Stimulated activated CD8-positive, alpha-beta memory T cell treated with anti-CD3 and anti-CD28 coated beads, Interleukin-4, amount 100 ng/mL, for 1 hour (primary cell): ENCODE measurements around the gene KLF17.

Source experiments
- DNase-seq, 2 donors: peaks; one replicate each; pipeline ENCODE4 v3.0.0-alpha.2; 2020; ENCODE audit warnings: low read depth in 2 of 2, low spot score in 1 of 2

KLF17 gene

GRCh38 chr1:44151808-44152207, 33.2 kb downstream of the KLF17 start:
- no peak for DNase-seq

DNA sequence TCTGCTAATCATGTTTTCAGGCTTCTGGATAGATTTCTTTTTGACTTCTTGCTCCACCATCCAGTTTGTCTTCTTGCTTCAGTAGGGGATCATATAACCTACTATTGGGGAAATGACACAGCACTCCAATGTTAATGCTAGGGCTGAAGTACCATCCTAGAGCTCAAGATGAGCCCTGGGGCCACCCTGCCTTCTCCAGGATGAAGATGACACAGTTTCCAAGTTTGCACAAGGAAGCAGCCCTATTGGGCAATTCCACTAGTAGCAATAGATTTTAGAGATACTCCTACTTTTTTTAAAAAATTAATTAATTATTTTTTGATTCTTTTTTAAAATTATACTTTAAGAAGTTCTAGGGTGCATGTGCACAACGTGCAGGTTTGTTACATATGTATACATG, 34.1 kb downstream of the KLF17 start:
- DNase-seq, result no peak

- no peak for DNase-seq
Observed at GRCh38 chr1:44154049-44154448, 35.4 kb downstream of the KLF17 start.

- DNase-seq, result no peak
Observed at GRCh38 chr1:44157903-44158302, 39.3 kb downstream of the KLF17 start.

DNA sequence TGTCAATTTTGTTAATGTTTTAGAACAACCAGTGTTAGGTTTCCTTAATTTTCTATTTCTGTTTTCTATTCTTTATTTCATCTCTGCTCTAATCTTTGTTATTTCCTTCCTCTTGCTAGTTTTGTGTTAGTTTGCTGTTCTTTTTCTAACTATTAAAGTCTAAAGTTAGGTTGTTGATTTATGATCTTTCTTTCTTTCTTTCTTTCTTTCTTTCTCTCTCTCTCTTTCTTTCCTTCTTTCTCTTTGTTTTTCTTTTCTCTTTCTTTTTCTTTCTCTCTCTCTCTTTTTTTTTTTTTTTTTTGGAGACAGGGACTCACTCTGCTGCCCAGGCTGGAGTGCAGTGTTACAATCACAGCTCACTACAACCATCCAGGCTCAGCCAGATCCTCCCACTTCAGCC, 40.2 kb downstream of the KLF17 start:
- DNase-seq, result no peak

- DNase-seq, result no peak
Observed at GRCh38 chr1:44161546-44161945, 42.9 kb downstream of the KLF17 start.

DNA sequence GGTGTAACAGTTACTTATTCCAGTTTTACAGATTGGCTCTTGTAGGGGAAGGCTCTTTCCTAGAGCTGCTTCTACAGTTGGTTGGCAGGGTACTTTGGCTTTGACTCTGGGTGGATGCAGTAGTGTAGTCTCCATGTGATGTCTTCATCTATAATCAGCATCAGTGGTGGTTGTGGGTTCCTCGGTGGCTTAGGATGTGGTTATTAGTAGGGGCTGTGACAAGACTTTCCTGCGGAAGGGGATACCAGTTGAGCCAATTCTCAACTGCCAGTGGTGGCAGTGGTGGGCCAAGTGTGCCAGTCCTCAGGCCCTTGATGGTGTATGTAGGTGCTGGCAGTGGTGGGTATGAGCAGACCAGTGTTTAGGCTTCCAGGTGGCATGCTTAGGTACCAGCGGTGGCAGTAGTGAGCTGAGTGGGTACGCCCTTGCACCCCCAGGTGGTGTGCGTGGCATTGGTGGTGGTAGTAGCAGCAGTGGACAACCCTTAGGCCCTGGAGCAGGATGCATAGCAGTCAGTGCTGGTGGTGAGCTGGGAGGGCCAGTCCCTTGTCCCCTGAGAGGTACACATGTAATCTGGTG, 50.0 kb downstream of the KLF17 start:
- no peak for DNase-seq

GRCh38 chr1:44170281-44170823, 51.7 kb downstream of the KLF17 start:
- DNase-seq, result no peak

GRCh38 chr1:44174630-44175029, 56.0 kb downstream of the KLF17 start:
- DNase-seq, result no peak
